ENCODE measurements around the gene HS6ST3. TPM values are rescaled to one million over a fixed set of nuclear protein-coding genes. Genes with fewer than 3 reads are reported as not detected.
A peak's percentile ranks its signal among the peaks of the same experiment; 100 is the strongest.

The HS6ST3 gene
- total and polyA plus RNA-seq, 5 donors from 2014 or later, result not detected

- Mint-ChIP-seq H3K4me3 (no peak overlapping the region), H3K36me3 (no peaks in the 10 kb centered on the region), H3K27ac (no peak overlapping the region), H3K27me3 (no peaks in the 10 kb centered on the region), H3K9me3 (peaks cover 0 to 8% (median 2%) of the 10 kb centered on the region in 7 donors), H3K4me1 (no peaks in the 10 kb centered on the region)
- no peaks in the 10 kb centered on the region for H3K27me3 ChIP-seq (ENCODE audit: control insufficient read depth, insufficient read depth, low read length)
- no peak overlapping the region for H3K4me3 ChIP-seq (ENCODE audit: low read depth, low read length)
- H3K27ac ChIP-seq (ENCODE audit: insufficient read depth, low read length, poor library complexity, severe bottlenecking), result no peak overlapping the region
- ATAC-seq (ENCODE audit: low read depth in 2 of 2) (no peak), DNase-seq (no peak)
- H3K9me3 ChIP-seq (ENCODE audit: control insufficient read depth in 2 of 2, low read length in 2 of 2), result no peaks in the 10 kb centered on the region
- no peaks in the 10 kb centered on the region for H3K4me1 ChIP-seq (ENCODE audit: control insufficient read depth, insufficient read depth, low read length, poor library complexity, severe bottlenecking)
- no peaks in the 10 kb centered on the region for H3K36me3 ChIP-seq (ENCODE audit: control insufficient read depth, insufficient read depth, low read length)
Observed at GRCh38 chr13:96844195-96844594, 754.3 kb downstream of the HS6ST3 start.

GRCh38 chr13:96844616-96845015 lies 754.7 kb downstream of the HS6ST3 start:
- peaks cover 0 to 8% (median 2%) of the 10 kb centered on the region in 7 donors for H3K9me3 Mint-ChIP-seq
- no peaks in the 10 kb centered on the region for H3K4me1 Mint-ChIP-seq
- no peaks in the 10 kb centered on the region for H3K36me3 Mint-ChIP-seq

GRCh38 chr13:96848286-96848685 lies 758.4 kb downstream of the HS6ST3 start:
- ATAC-seq (ENCODE audit: low read depth in 2 of 2), result no peak
- H3K4me1 ChIP-seq (ENCODE audit: control insufficient read depth, insufficient read depth, low read length, poor library complexity, severe bottlenecking), result no peaks in the 10 kb centered on the region
- H3K36me3 Mint-ChIP-seq, result no peaks in the 10 kb centered on the region
- no peaks in the 10 kb centered on the region for H3K9me3 ChIP-seq (ENCODE audit: control insufficient read depth in 2 of 2, low read length in 2 of 2)
- H3K27me3 ChIP-seq (ENCODE audit: control insufficient read depth, insufficient read depth, low read length), result no peaks in the 10 kb centered on the region
- no peaks in the 10 kb centered on the region for H3K27me3 Mint-ChIP-seq
- H3K4me3 ChIP-seq (ENCODE audit: low read depth, low read length), result no peak overlapping the region
- H3K36me3 ChIP-seq (ENCODE audit: control insufficient read depth, insufficient read depth, low read length), result no peaks in the 10 kb centered on the region
- no peak for DNase-seq
- no peak overlapping the region for H3K4me3 Mint-ChIP-seq
- no peak overlapping the region for H3K27ac Mint-ChIP-seq
- no peaks in the 10 kb centered on the region for H3K4me1 Mint-ChIP-seq
- peaks cover 0 to 12% (median 2%) of the 10 kb centered on the region in 7 donors for H3K9me3 Mint-ChIP-seq
- H3K27ac ChIP-seq (ENCODE audit: insufficient read depth, low read length, poor library complexity, severe bottlenecking), result no peak overlapping the region

More at GRCh38 chr13:96844616-96845015, 754.7 kb downstream of the HS6ST3 start:
- Histone ChIP-seq H3K9me3 (ENCODE audit: control insufficient read depth in 2 of 2, low read length in 2 of 2) (no peaks in the 10 kb centered on the region), H3K27ac (ENCODE audit: insufficient read depth, low read length, poor library complexity, severe bottlenecking) (no peak overlapping the region), H3K4me3 (ENCODE audit: low read depth, low read length) (no peak overlapping the region), H3K27me3 (ENCODE audit: control insufficient read depth, insufficient read depth, low read length) (no peaks in the 10 kb centered on the region), H3K36me3 (ENCODE audit: control insufficient read depth, insufficient read depth, low read length) (no peaks in the 10 kb centered on the region), H3K4me1 (ENCODE audit: control insufficient read depth, insufficient read depth, low read length, poor library complexity, severe bottlenecking) (no peaks in the 10 kb centered on the region)
- Mint-ChIP-seq H3K27ac (no peak overlapping the region), H3K27me3 (no peaks in the 10 kb centered on the region), H3K4me3 (no peak overlapping the region)
- no peak for ATAC-seq (ENCODE audit: low read depth in 2 of 2)
- DNase-seq, result no peak

GRCh38 chr13:96849091-96849490 lies 759.2 kb downstream of the HS6ST3 start:
- H3K4me1 Mint-ChIP-seq, result no peaks in the 10 kb centered on the region
- Histone ChIP-seq H3K4me1 (ENCODE audit: control insufficient read depth, insufficient read depth, low read length, poor library complexity, severe bottlenecking) (no peaks in the 10 kb centered on the region), H3K27ac (ENCODE audit: insufficient read depth, low read length, poor library complexity, severe bottlenecking) (no peak overlapping the region), H3K27me3 (ENCODE audit: control insufficient read depth, insufficient read depth, low read length) (no peaks in the 10 kb centered on the region), H3K4me3 (ENCODE audit: low read depth, low read length) (no peak overlapping the region), H3K36me3 (ENCODE audit: control insufficient read depth, insufficient read depth, low read length) (no peaks in the 10 kb centered on the region), H3K9me3 (ENCODE audit: control insufficient read depth in 2 of 2, low read length in 2 of 2) (no peaks in the 10 kb centered on the region)
- H3K27ac Mint-ChIP-seq, result no peak overlapping the region
- H3K36me3 Mint-ChIP-seq, result no peaks in the 10 kb centered on the region
- no peak overlapping the region for H3K4me3 Mint-ChIP-seq
- no peaks in the 10 kb centered on the region for H3K27me3 Mint-ChIP-seq
- ATAC-seq (ENCODE audit: low read depth in 2 of 2), result no peak
- DNase-seq, result no peak
- H3K9me3 Mint-ChIP-seq, result peaks cover 0 to 15% (median 4%) of the 10 kb centered on the region in 7 donors

GRCh38 chr13:96850538-96851145 lies 760.7 kb downstream of the HS6ST3 start:
- H3K4me3 Mint-ChIP-seq, result no peak overlapping the region
- Histone ChIP-seq H3K4me1 (ENCODE audit: control insufficient read depth, insufficient read depth, low read length, poor library complexity, severe bottlenecking) (no peaks in the 10 kb centered on the region), H3K36me3 (ENCODE audit: control insufficient read depth, insufficient read depth, low read length) (no peaks in the 10 kb centered on the region), H3K27me3 (ENCODE audit: control insufficient read depth, insufficient read depth, low read length) (no peaks in the 10 kb centered on the region), H3K27ac (ENCODE audit: insufficient read depth, low read length, poor library complexity, severe bottlenecking) (no peak overlapping the region), H3K9me3 (ENCODE audit: control insufficient read depth in 2 of 2, low read length in 2 of 2) (no peaks in the 10 kb centered on the region), H3K4me3 (ENCODE audit: low read depth, low read length) (no peak overlapping the region)
- no peaks in the 10 kb centered on the region for H3K27me3 Mint-ChIP-seq
- no peak overlapping the region for H3K27ac Mint-ChIP-seq
- ATAC-seq (ENCODE audit: low read depth in 2 of 2), result peak in 1 of 2 donors; percentile 5
- no peaks in the 10 kb centered on the region for H3K4me1 Mint-ChIP-seq
- no peaks in the 10 kb centered on the region for H3K36me3 Mint-ChIP-seq
- peaks cover 0 to 13% (median 2%) of the 10 kb centered on the region in 7 donors for H3K9me3 Mint-ChIP-seq
- DNase-seq, result no peak

GRCh38 chr13:96851856-96852445 lies 762.0 kb downstream of the HS6ST3 start:
- H3K27ac ChIP-seq (ENCODE audit: insufficient read depth, low read length, poor library complexity, severe bottlenecking), result no peak overlapping the region
- ATAC-seq (ENCODE audit: low read depth in 2 of 2) (no peak), DNase-seq (no peak)
- no peaks in the 10 kb centered on the region for H3K9me3 ChIP-seq (ENCODE audit: control insufficient read depth in 2 of 2, low read length in 2 of 2)
- Mint-ChIP-seq H3K27ac (no peak overlapping the region), H3K9me3 (peaks cover 0 to 13% (median 2%) of the 10 kb centered on the region in 7 donors), H3K4me3 (no peak overlapping the region), H3K36me3 (no peaks in the 10 kb centered on the region), H3K27me3 (no peaks in the 10 kb centered on the region), H3K4me1 (no peaks in the 10 kb centered on the region)
- no peaks in the 10 kb centered on the region for H3K27me3 ChIP-seq (ENCODE audit: control insufficient read depth, insufficient read depth, low read length)
- no peaks in the 10 kb centered on the region for H3K36me3 ChIP-seq (ENCODE audit: control insufficient read depth, insufficient read depth, low read length)
- no peak overlapping the region for H3K4me3 ChIP-seq (ENCODE audit: low read depth, low read length)
- H3K4me1 ChIP-seq (ENCODE audit: control insufficient read depth, insufficient read depth, low read length, poor library complexity, severe bottlenecking), result no peaks in the 10 kb centered on the region

GRCh38 chr13:96858133-96858826 lies 768.4 kb downstream of the HS6ST3 start:
- Histone ChIP-seq H3K4me1 (ENCODE audit: control insufficient read depth, insufficient read depth, low read length, poor library complexity, severe bottlenecking) (no peaks in the 10 kb centered on the region), H3K9me3 (ENCODE audit: control insufficient read depth in 2 of 2, low read length in 2 of 2) (no peaks in the 10 kb centered on the region), H3K27ac (ENCODE audit: insufficient read depth, low read length, poor library complexity, severe bottlenecking) (no peak overlapping the region), H3K36me3 (ENCODE audit: control insufficient read depth, insufficient read depth, low read length) (no peaks in the 10 kb centered on the region), H3K4me3 (ENCODE audit: low read depth, low read length) (no peak overlapping the region), H3K27me3 (ENCODE audit: control insufficient read depth, insufficient read depth, low read length) (no peaks in the 10 kb centered on the region)
- Mint-ChIP-seq H3K4me3 (no peak overlapping the region), H3K4me1 (no peaks in the 10 kb centered on the region), H3K27ac (no peak overlapping the region), H3K36me3 (no peaks in the 10 kb centered on the region), H3K27me3 (no peaks in the 10 kb centered on the region), H3K9me3 (peaks cover 0 to 13% (median 4%) of the 10 kb centered on the region in 7 donors)
- DNase-seq (no peak), ATAC-seq (ENCODE audit: low read depth in 2 of 2) (no peak)
